ENCODE measurements around the gene PPP4R3A. TPM values are rescaled to one million over a fixed set of nuclear protein-coding genes. Genes with fewer than 3 reads are reported as not detected.

The PPP4R3A gene
- total RNA-seq, 1 donor from 2014 or later = 141 TPM

- CTCF ChIA-PET = interaction anchor here (1.1 kb wide), 1 partner anchor 486 kb away, joined by 4 read pairs; no protein-coding TSS in a partner anchor
- H3K27me3 Mint-ChIP-seq = peaks cover 2% of the 10 kb centered on the region
- H3K4me3 Mint-ChIP-seq = peak overlapping the region; percentile 99
- H3K9me3 Mint-ChIP-seq = no peaks in the 10 kb centered on the region
- H3K27ac Mint-ChIP-seq = peak overlapping the region; percentile 100
- POLR2A ChIA-PET = interaction anchor here (0.6 to 3.4 kb wide), 7 partner anchors 10 to 529 kb away, joined by 3 to 46 read pairs (median 4); partner anchors contain the start of genes CCDC88C and TRIP11
- peaks cover 28% of the 10 kb centered on the region for H3K4me1 Mint-ChIP-seq
- intact Hi-C loops (cut with micrococcal nuclease) = loop anchor here (5.0 to 10.0 kb wide), 4 partner anchors 326 to 1556 kb away; partner anchors contain the start of genes ATXN3, CALM1, EFCAB11 and TDP1
- peaks cover 30% of the 10 kb centered on the region for H3K36me3 Mint-ChIP-seq (ENCODE audit: low read depth)
- TF ChIP-seq CTCF (IDR thresholded peaks at IDR 0.05) = no peak
- ATAC-seq (ENCODE audit: low read depth) (no peak), DNase-seq (no peak)
Measured at GRCh38 chr14:91511043-91511383, 903 bp upstream of the PPP4R3A start.

GRCh38 chr14:91509878-91510170 lies 286 bp downstream of the PPP4R3A start:
- H3K36me3 Mint-ChIP-seq (ENCODE audit: low read depth) = peaks cover 39% of the 10 kb centered on the region
- H3K27me3 Mint-ChIP-seq = no peaks in the 10 kb centered on the region
- TF ChIP-seq CTCF (IDR thresholded peaks at IDR 0.05) = no peak
- H3K9me3 Mint-ChIP-seq = no peaks in the 10 kb centered on the region
- POLR2A ChIA-PET = interaction anchor here (0.5 to 3.4 kb wide), 29 partner anchors 9 to 1167 kb away, joined by 3 to 46 read pairs (median 5); partner anchors contain the start of genes CCDC88C, CPSF2, NDUFB1 and RPS6KA5
- peaks cover 38% of the 10 kb centered on the region for H3K4me1 Mint-ChIP-seq
- H3K27ac Mint-ChIP-seq = peak overlapping the region; percentile 100
- ATAC-seq (ENCODE audit: low read depth) = peak; percentile 32
- intact Hi-C loops (cut with micrococcal nuclease) = loop anchor here (1.0 to 10.0 kb wide), 11 partner anchors 15 to 1555 kb away; partner anchors contain the start of genes ATXN3, CALM1, DGLUCY and EFCAB11
- no peak for DNase-seq
- H3K4me3 Mint-ChIP-seq = peak overlapping the region; percentile 99
- CTCF ChIA-PET = interaction anchor here (0.7 to 1.5 kb wide), 2 partner anchors 25 to 487 kb away, joined by 3 to 5 read pairs; no protein-coding TSS in a partner anchor

GRCh38 chr14:91509083-91509877 lies 830 bp downstream of the PPP4R3A start:
- Mint-ChIP-seq H3K27ac (peak overlapping the region; percentile 90), H3K36me3 (ENCODE audit: low read depth) (peaks cover 44% of the 10 kb centered on the region), H3K4me1 (peaks cover 44% of the 10 kb centered on the region), H3K27me3 (no peaks in the 10 kb centered on the region), H3K4me3 (peak overlapping the region; percentile 99), H3K9me3 (no peaks in the 10 kb centered on the region)
- intact Hi-C loops (cut with micrococcal nuclease) = no loop called here
- no peak for TF ChIP-seq CTCF (IDR thresholded peaks at IDR 0.05)
- POLR2A ChIA-PET = interaction anchor here (0.5 to 3.4 kb wide), 29 partner anchors 9 to 1789 kb away, joined by 3 to 46 read pairs (median 5); partner anchors contain the start of genes CCDC88C, CPSF2, NDUFB1 and RPS6KA5
- ATAC-seq (ENCODE audit: low read depth) (peak; percentile 3), DNase-seq (peak; percentile 48)
- CTCF ChIA-PET = interaction anchor here (1.5 kb wide), 1 partner anchor 487 kb away, joined by 5 read pairs; no protein-coding TSS in a partner anchor

GRCh38 chr14:91508105-91508504 lies 2.0 kb downstream of the PPP4R3A start:
- intact Hi-C loops (cut with micrococcal nuclease) = no loop called here
- Mint-ChIP-seq H3K4me1 (peaks cover 53% of the 10 kb centered on the region), H3K36me3 (ENCODE audit: low read depth) (peaks cover 52% of the 10 kb centered on the region), H3K27me3 (no peaks in the 10 kb centered on the region), H3K27ac (peak overlapping the region; percentile 90), H3K9me3 (no peaks in the 10 kb centered on the region), H3K4me3 (peak overlapping the region; percentile 97)
- TF ChIP-seq CTCF (IDR thresholded peaks at IDR 0.05) = no peak
- POLR2A ChIA-PET = interaction anchor here (0.6 to 3.4 kb wide), 3 partner anchors 23 to 532 kb away, joined by 6 to 20 read pairs (median 13); partner anchors contain the start of gene TRIP11
- ATAC-seq (ENCODE audit: low read depth) = no peak
- CTCF ChIA-PET = interaction anchor here (0.6 kb wide), 1 partner anchor 390 kb away, joined by 3 read pairs; no protein-coding TSS in a partner anchor
- DNase-seq = no peak

GRCh38 chr14:91506226-91506625 lies 3.9 kb downstream of the PPP4R3A start:
- POLR2A ChIA-PET = interaction anchor here (0.7 kb wide), 1 partner anchor 1186 kb away, joined by 3 read pairs; no protein-coding TSS in a partner anchor
- H3K36me3 Mint-ChIP-seq (ENCODE audit: low read depth) = peaks cover 64% of the 10 kb centered on the region
- no peak overlapping the region for H3K4me3 Mint-ChIP-seq
- ATAC-seq (ENCODE audit: low read depth) = no peak
- H3K27me3 Mint-ChIP-seq = no peaks in the 10 kb centered on the region
- no peaks in the 10 kb centered on the region for H3K9me3 Mint-ChIP-seq
- no peak for TF ChIP-seq CTCF (IDR thresholded peaks at IDR 0.05)
- CTCF ChIA-PET = no interaction called here
- peaks cover 64% of the 10 kb centered on the region for H3K4me1 Mint-ChIP-seq
- intact Hi-C loops (cut with micrococcal nuclease) = no loop called here
- H3K27ac Mint-ChIP-seq = peak overlapping the region; percentile 12
- no peak for DNase-seq

Measured in activated B cell treated with CpG ODN at 0.5 μM for 24 hours (primary cell).